IMR-90 (cell line): ENCODE measurements around the gene C9orf50. TPM values are rescaled to one million over a fixed set of nuclear protein-coding genes. Genes with fewer than 3 reads are reported as not detected.

ENCODE experiments used
- ATAC-seq: fragments of 200-7000 bp; cut with Tn5 transposase; 2 replicates; pipeline ENCODE4 v1.9.1; 2020; ENCODE audit warnings: low read depth, mild to moderate bottlenecking, moderate library complexity
- BruUV-seq: library from RNA; stranded (reverse); fragments of 400-500 nt; replicated peaks from 2 replicates; lab custom pipeline; 2021; lab: Mats Ljungman, UMichigan
- CTCF ChIA-PET: fragments of 300-600 bp; formaldehyde crosslinking; extraction: SDS; loops from one replicate; lab custom pipeline; 2021; ENCODE audit warnings: antibody characterized with exemption; lab: Yijun Ruan, JAX
- POLR2A ChIA-PET: fragments of 300-600 bp; sonication (Branson Sonifier 250); formaldehyde crosslinking; loops from one replicate; lab custom pipeline; 2022; ENCODE audit warnings: antibody characterized with exemption; ENCODE audit not compliant: unreplicated experiment; lab: Charles Lee
- DNase-seq: peaks from one replicate; pipeline ENCODE4 v3.0.0; 2013
- H2AFZ ChIP-seq: replicated peaks from 2 replicates; pipeline ENCODE3; 2013; ENCODE audit warnings: low read length, mild to moderate bottlenecking; ENCODE audit not compliant: poor library complexity
- H2AK5ac ChIP-seq: 2 replicates; pipeline ENCODE4 v1.6.1; 2013; ENCODE audit warnings: low read depth, low read length, inconsistent platforms
- H2AK9ac ChIP-seq: replicated peaks from 2 replicates; pipeline ENCODE3; 2013; ENCODE audit warnings: mild to moderate bottlenecking, low read depth, low read length, moderate library complexity; ENCODE audit not compliant: poor library complexity
- H2BK120ac ChIP-seq: 2 replicates; pipeline ENCODE4 v1.6.1; 2013; ENCODE audit warnings: low read depth, low read length, inconsistent platforms
- H2BK15ac ChIP-seq: 3 replicates; pipeline ENCODE4 v1.6.1; 2013; ENCODE audit warnings: low read depth, low read length, inconsistent platforms
- H2BK20ac ChIP-seq: 2 replicates; pipeline ENCODE4 v1.6.1; 2013; ENCODE audit warnings: low read depth, mild to moderate bottlenecking, inconsistent platforms, low read length, moderate library complexity
- H2BK5ac ChIP-seq: 2 replicates; pipeline ENCODE4 v1.6.1; 2013; ENCODE audit warnings: mild to moderate bottlenecking, low read depth, low read length, inconsistent platforms; ENCODE audit not compliant: poor library complexity, severe bottlenecking
- H3K14ac ChIP-seq: replicated peaks from 2 replicates; pipeline ENCODE4 v1.6.1; 2013; ENCODE audit warnings: low read depth, low read length, inconsistent platforms
- H3K18ac ChIP-seq: 2 replicates; pipeline ENCODE4 v1.6.1; 2013; ENCODE audit warnings: low read depth, low read length, control low read depth
- H3K23ac ChIP-seq: 2 replicates; pipeline ENCODE4 v1.6.1; 2013; ENCODE audit warnings: low read depth, low read length, inconsistent platforms
- H3K27ac ChIP-seq: 2 replicates; pipeline ENCODE4 v1.5.1; 2013; ENCODE audit warnings: mild to moderate bottlenecking, control low read depth, low read length; ENCODE audit not compliant: insufficient read depth
- H3K27me3 ChIP-seq: 2 replicates; pipeline ENCODE4 v1.6.1; 2013; ENCODE audit warnings: low read length; ENCODE audit not compliant: control insufficient read depth, insufficient read depth
- H3K36me3 ChIP-seq: 2 replicates; pipeline ENCODE4 v1.6.1; 2013; ENCODE audit warnings: low read length, mixed read lengths; ENCODE audit not compliant: control insufficient read depth, insufficient read depth
- H3K4ac ChIP-seq: 2 replicates; pipeline ENCODE4 v1.6.1; 2013; ENCODE audit warnings: low read depth, low read length, inconsistent platforms
- H3K4me1 ChIP-seq: 2 replicates; pipeline ENCODE4 v1.6.1; 2013; ENCODE audit warnings: low read length, mixed read lengths; ENCODE audit not compliant: control insufficient read depth, insufficient read depth
- H3K4me2 ChIP-seq: 2 replicates; pipeline ENCODE4 v1.6.1; 2013; ENCODE audit warnings: low read depth, mild to moderate bottlenecking, control low read depth, low read length, moderate library complexity
- H3K4me3 ChIP-seq: 2 replicates; pipeline ENCODE4 v1.5.1; 2013; ENCODE audit warnings: low read depth, mild to moderate bottlenecking, control low read depth, low read length, moderate library complexity; ENCODE audit not compliant: insufficient read depth
- H3K56ac ChIP-seq: 2 replicates; pipeline ENCODE4 v1.6.1; 2013; ENCODE audit warnings: low read length, inconsistent platforms; ENCODE audit not compliant: insufficient read depth; ENCODE audit errors: extremely low read depth
- H3K79me1 ChIP-seq, 2 experiments: 2 replicates each; pipeline ENCODE4 v1.6.1; 2013; ENCODE audit warnings: low read length in 2 of 2, inconsistent platforms in 1 of 2, low read depth in 1 of 2
- H3K9ac ChIP-seq: 2 replicates; pipeline ENCODE4 v1.6.1; 2013; ENCODE audit warnings: low read depth, low read length, control low read depth
- H3K9me1 ChIP-seq: 2 replicates; pipeline ENCODE4 v1.6.1; 2013; ENCODE audit warnings: low read length, inconsistent platforms; ENCODE audit not compliant: insufficient read depth
- H3K9me3 ChIP-seq: 2 replicates; pipeline ENCODE4 v1.6.1; 2013; ENCODE audit warnings: low read length; ENCODE audit not compliant: control insufficient read depth, insufficient read depth
- H4K20me1 ChIP-seq: 2 replicates; pipeline ENCODE4 v1.6.1; 2013; ENCODE audit warnings: low read length, inconsistent platforms; ENCODE audit not compliant: insufficient read depth
- H4K5ac ChIP-seq: 2 replicates; pipeline ENCODE4 v1.6.1; 2013; ENCODE audit warnings: mild to moderate bottlenecking, low read depth, low read length, control low read depth
- H4K8ac ChIP-seq, 2 experiments: 2 replicates each; pipeline ENCODE4 v1.6.1; 2013; ENCODE audit warnings: low read depth in 2 of 2, low read length in 2 of 2, control low read depth in 1 of 2, inconsistent platforms in 1 of 2
- H4K91ac ChIP-seq: 2 replicates; pipeline ENCODE4 v1.6.1; 2013; ENCODE audit warnings: low read depth, low read length, inconsistent platforms; ENCODE audit not compliant: insufficient read depth
- BHLHE40 ChIP-seq: fragments of 150-350 bp; IDR thresholded peaks from 2 replicates; pipeline ENCODE4 v1.6.1; 2016; ENCODE audit warnings: mild to moderate bottlenecking, low read depth, low read length
- CHD1 ChIP-seq: IDR thresholded peaks from 2 replicates; pipeline ENCODE4 v1.6.1; 2012; ENCODE audit warnings: low read depth, low read length, improper control_type of control experiment
- CTCF ChIP-seq: conservative IDR thresholded peaks from 2 replicates; pipeline ENCODE4 v1.5.1; 2012; ENCODE audit warnings: mild to moderate bottlenecking, low read depth, low read length, improper control_type of control experiment
- ELK1 ChIP-seq: fragments of 150-350 bp; IDR thresholded peaks from 2 replicates; pipeline ENCODE4 v1.6.1; 2016; ENCODE audit warnings: low read depth, mild to moderate bottlenecking, low read length, moderate library complexity, borderline replicate concordance
- FOS ChIP-seq: fragments of 150-350 bp; IDR thresholded peaks from 2 replicates; pipeline ENCODE4 v1.6.1; 2016; ENCODE audit warnings: low read depth, low read length
- MAFK ChIP-seq: IDR thresholded peaks from 2 replicates; pipeline ENCODE4 v1.6.1; 2012; ENCODE audit warnings: low read depth, low read length, improper control_type of control experiment
- MAZ ChIP-seq: IDR thresholded peaks from 2 replicates; pipeline ENCODE4 v1.6.1; 2012; ENCODE audit warnings: low read depth, mild to moderate bottlenecking, low read length, improper control_type of control experiment, moderate library complexity, borderline replicate concordance
- MXI1 ChIP-seq: IDR thresholded peaks from 2 replicates; pipeline ENCODE4 v1.6.1; 2012; ENCODE audit warnings: low read depth, mild to moderate bottlenecking, low read length, moderate library complexity, borderline replicate concordance
- NFE2L2 ChIP-seq: fragments of 150-350 bp; IDR thresholded peaks from 2 replicates; pipeline ENCODE4 v1.6.1; 2016; ENCODE audit warnings: low read depth, mild to moderate bottlenecking, low read length
- POLR2A ChIP-seq: IDR thresholded peaks from 2 replicates; pipeline ENCODE4 v1.6.1; 2012; ENCODE audit warnings: mild to moderate bottlenecking, low read depth, low read length
- RAD21 ChIP-seq: IDR thresholded peaks from 2 replicates; pipeline ENCODE4 v1.6.1; 2012; ENCODE audit warnings: low read length, improper control_type of control experiment
- RCOR1 ChIP-seq: IDR thresholded peaks from 2 replicates; pipeline ENCODE4 v1.6.1; 2012; ENCODE audit warnings: mild to moderate bottlenecking, low read length, improper control_type of control experiment; ENCODE audit not compliant: insufficient replicate concordance
- RFX5 ChIP-seq: IDR thresholded peaks from 2 replicates; pipeline ENCODE4 v1.8.0; 2012; ENCODE audit warnings: low read depth, mild to moderate bottlenecking, low read length, moderate library complexity
- SMC3 ChIP-seq: fragments of 150-350 bp; IDR thresholded peaks from 2 replicates; pipeline ENCODE4 v1.6.1; 2016; ENCODE audit warnings: low read depth, mild to moderate bottlenecking, antibody characterized with exemption, low read length, moderate library complexity
- WGBS, 2 experiments: methylation state at CpG; one replicate each; pipeline versions ENCODE4 v1.1.5 to v1.1.7; 2013; ENCODE audit warnings: missing lambda C conversion rate in 2 of 2; ENCODE audit not compliant: insufficient read length in 1 of 2; ENCODE audit errors: extremely low coverage in 2 of 2; 5-methylcytosine and 5-hydroxymethylcytosine counted together
- dilution Hi-C: fragments of 300-500 bp; cut with HindIII; formaldehyde crosslinking; loops from one replicate; pipeline ENCODE4 v1.14.3; 2018; ENCODE audit warnings: low sequenced_read_pairs; ENCODE audit not compliant: unreplicated experiment
- in situ Hi-C: fragments of 300-500 bp; cut with MboI; formaldehyde crosslinking; loops from 3 replicates; pipeline ENCODE4 v1.14.3; 2019; ENCODE audit warnings: low sequenced_read_pairs, inconsistent platforms, mixed read lengths
- intact Hi-C: fragments of 100-400 bp; cut with micrococcal nuclease; formaldehyde crosslinking; loops from 2 replicates; pipeline ENCODE4 v1.10.0; 2022
- polyA plus RNA-seq, 3 experiments: library from polyadenylated mRNA; depleted of rRNA; stranded (reverse); fragments of >200 nt; gene quantifications; 2 replicates each; pipeline ENCODE4 v1.2.3, GENCODE V29; 2012; ENCODE audit warnings: low replicate concordance in 1 of 3
- total RNA-seq: library from RNA; depleted of rRNA; stranded (reverse); fragments of >200 nt; gene quantifications from 2 replicates; pipeline ENCODE4 v1.2.3, GENCODE V29; 2012

The C9orf50 gene
- total and polyA plus RNA-seq, 2 of the 4 experiments (the other 2 are of a cell fraction) = 0.09 TPM; not detected in 1

- H3K56ac ChIP-seq = no peak overlapping the region
- H3K9me3 ChIP-seq = no peaks in the 10 kb centered on the region
- no peak overlapping the region for H3K4me2 ChIP-seq
- H3K23ac ChIP-seq = peak overlapping the region; percentile 21; the same call in 1 of the 2 replicates
- no peak overlapping the region for H2AK9ac ChIP-seq
- H3K9me1 ChIP-seq = peaks cover 7% of the 10 kb centered on the region; the same call in 1 of the 2 replicates
- H2BK120ac ChIP-seq = peak overlapping the region; percentile 60; the same call in 1 of the 2 replicates
- H3K4me1 ChIP-seq = peaks cover 20% of the 10 kb centered on the region
- TF ChIP-seq POLR2A (no peak), RFX5 (no peak), BHLHE40 (no peak), RCOR1 (no peak), MAZ (no peak), NFE2L2 (no peak), MXI1 (no peak), MAFK (no peak), CHD1 (no peak), ELK1 (no peak), FOS (no peak), SMC3 (no peak), RAD21 (no peak), CTCF (no peak)
- peak overlapping the region; percentile 83 for H3K4ac ChIP-seq
- no peak overlapping the region for H3K27ac ChIP-seq
- intact Hi-C loops (no loop called here), in situ Hi-C loops (no loop called here), dilution Hi-C loops (no loop called here)
- H3K36me3 ChIP-seq = no peaks in the 10 kb centered on the region
- ChIA-PET CTCF (interaction anchor here (0.7 kb wide), 1 partner anchor 68 kb away, joined by 3 read pairs; no protein-coding TSS in a partner anchor), POLR2A (no interaction called here)
- H3K18ac ChIP-seq = no peak overlapping the region
- peak overlapping the region in 1 of 2 experiments; percentile 14; a peak in 1 of 4 replicates for H4K8ac ChIP-seq
- no peak overlapping the region for H2BK5ac ChIP-seq
- no peaks in the 10 kb centered on the region; the same call in 1 of the 2 replicates for H4K20me1 ChIP-seq
- no peak overlapping the region for H4K5ac ChIP-seq
- no peak overlapping the region for H3K4me3 ChIP-seq
- peak overlapping the region; percentile 95 for H2AK5ac ChIP-seq
- no peak overlapping the region for H3K14ac ChIP-seq
- H2BK20ac ChIP-seq = no peak overlapping the region
- WGBS, 2 experiments = 97% methylated on average over 4 of the region's 7 CpGs; no CpG with 5 or more reads in 1 of the 2 experiments
- H2BK15ac ChIP-seq = no peak overlapping the region
- no peak overlapping the region for H2AFZ ChIP-seq
- no peaks in the 10 kb centered on the region for H3K27me3 ChIP-seq
- no TSS peak for BruUV-seq
- H4K91ac ChIP-seq = peak overlapping the region; percentile 60
- H3K79me1 ChIP-seq = peaks cover 0 to 12% of the 10 kb centered on the region in 2 experiments; a peak in 1 of 4 replicates
- H3K9ac ChIP-seq = no peak overlapping the region
- DNase-seq (no peak), ATAC-seq (no peak)
Measured at GRCh38 chr9:129655154-129655553, 34.3 kb upstream of the C9orf50 start.
